GM06990 (cell line): ENCODE results near the gene MTMR3.

Experiments
- DNase-seq: peaks from one replicate; pipeline ENCODE4 v3.0.0-alpha.2; 2011; ENCODE audit not compliant: insufficient read length; ENCODE audit errors: extremely low read depth
- H3K27me3 ChIP-seq: replicated peaks from 2 replicates; pipeline ENCODE4 v1.6.0; 2011; ENCODE audit warnings: low read length; ENCODE audit not compliant: control insufficient read depth, insufficient read depth
- H3K36me3 ChIP-seq: 2 replicates; pipeline ENCODE4 v1.5.1; 2011; ENCODE audit warnings: low read length; ENCODE audit not compliant: control insufficient read depth, insufficient read depth
- H3K4me3 ChIP-seq: replicated peaks from 2 replicates; pipeline ENCODE4 v1.5.1; 2011; ENCODE audit warnings: low read depth, mild to moderate bottlenecking, control low read depth, low read length
- CTCF ChIP-seq: IDR thresholded peaks from 2 replicates; pipeline ENCODE4 v1.5.1; 2011; ENCODE audit warnings: low read length, control low read depth, mild to moderate bottlenecking, inconsistent platforms; ENCODE audit not compliant: insufficient read depth, poor library complexity, severe bottlenecking

The MTMR3 gene

GRCh38 chr22:30024231-30024630 is 141.3 kb downstream of the MTMR3 start:
- DNase-seq: no peak
- Histone ChIP-seq H3K36me3 (peaks cover 33% of the 10 kb centered on the region), H3K4me3 (no peak overlapping the region), H3K27me3 (no peaks in the 10 kb centered on the region)
- TF ChIP-seq CTCF: no peak

GRCh38 chr22:30025221-30025620 is 142.2 kb downstream of the MTMR3 start:
- H3K36me3 ChIP-seq: peaks cover 31% of the 10 kb centered on the region
- no peak overlapping the region for H3K4me3 ChIP-seq
- TF ChIP-seq CTCF: no peak
- no peaks in the 10 kb centered on the region for H3K27me3 ChIP-seq
- DNase-seq: no peak

GRCh38 chr22:30026756-30027155 is 143.8 kb downstream of the MTMR3 start:
- Histone ChIP-seq H3K36me3 (peaks cover 18% of the 10 kb centered on the region), H3K4me3 (no peak overlapping the region), H3K27me3 (no peaks in the 10 kb centered on the region)
- TF ChIP-seq CTCF: no peak
- DNase-seq: no peak

GRCh38 chr22:30027169-30027568 is 144.2 kb downstream of the MTMR3 start:
- TF ChIP-seq CTCF: no peak
- peaks cover 15% of the 10 kb centered on the region for H3K36me3 ChIP-seq
- DNase-seq: no peak
- H3K4me3 ChIP-seq: no peak overlapping the region
- no peaks in the 10 kb centered on the region for H3K27me3 ChIP-seq

- no peak overlapping the region for H3K4me3 ChIP-seq
- H3K36me3 ChIP-seq: peaks cover 12% of the 10 kb centered on the region
- no peaks in the 10 kb centered on the region for H3K27me3 ChIP-seq
- TF ChIP-seq CTCF: no peak
- no peak for DNase-seq
Measured at GRCh38 chr22:30027791-30028190, 144.8 kb downstream of the MTMR3 start.

- DNase-seq: no peak
- H3K4me3 ChIP-seq: no peak overlapping the region
- no peak for TF ChIP-seq CTCF
- H3K36me3 ChIP-seq: peaks cover 8% of the 10 kb centered on the region
- H3K27me3 ChIP-seq: no peaks in the 10 kb centered on the region
Measured at GRCh38 chr22:30028731-30029130, 145.8 kb downstream of the MTMR3 start.
